Measurements from ENCODE around the gene NAIF1.

The NAIF1 gene

GRCh38 chr9:128020692-128021091, 46.4 kb downstream of the NAIF1 start:
- no peak overlapping the region for H2AFZ ChIP-seq (ENCODE audit: low read length)
- H3K79me2 ChIP-seq (ENCODE audit: insufficient read depth, low read length) = no peaks in the 10 kb centered on the region
- H3K9me2 ChIP-seq (ENCODE audit: low read depth, low read length) = no peaks in the 10 kb centered on the region
- no peak overlapping the region for H3K27ac ChIP-seq (ENCODE audit: low read depth, low read length, poor library complexity, severe bottlenecking)
- no peaks in the 10 kb centered on the region for H4K20me1 ChIP-seq (ENCODE audit: insufficient read depth, low read length)
- H3K4me3 ChIP-seq (ENCODE audit: low read depth, low read length, poor library complexity, severe bottlenecking) = no peak overlapping the region
- H3K9me3 ChIP-seq (ENCODE audit: low read length) = no peaks in the 10 kb centered on the region
- TF ChIP-seq CTCF (IDR thresholded peaks at IDR 0.05; ENCODE audit: low read length) (peak; percentile 64), EZH2 (IDR thresholded peaks at IDR 0.05; ENCODE audit: borderline replicate concordance, low read length) (no peak)
- H3K4me1 ChIP-seq (ENCODE audit: insufficient read depth, low read length, severe bottlenecking) = peaks cover 32% of the 10 kb centered on the region
- no peaks in the 10 kb centered on the region for H3K27me3 ChIP-seq (ENCODE audit: insufficient read depth, low read length)
- no peak overlapping the region for H3K9ac ChIP-seq (ENCODE audit: low read length)
- no peak overlapping the region for H3K4me2 ChIP-seq (ENCODE audit: low read length)
- peaks cover 6% of the 10 kb centered on the region; the same call in 1 of the 2 replicates for H3F3A ChIP-seq (ENCODE audit: insufficient read depth, low read length)
- H3K36me3 ChIP-seq (ENCODE audit: insufficient read depth, low read length) = no peaks in the 10 kb centered on the region

- H3K9ac ChIP-seq (ENCODE audit: low read length) = no peak overlapping the region
- H4K20me1 ChIP-seq (ENCODE audit: insufficient read depth, low read length) = no peaks in the 10 kb centered on the region
- peaks cover 5% of the 10 kb centered on the region for H3K4me1 ChIP-seq (ENCODE audit: insufficient read depth, low read length, severe bottlenecking)
- no peaks in the 10 kb centered on the region for H3K9me3 ChIP-seq (ENCODE audit: low read length)
- no peaks in the 10 kb centered on the region for H3K36me3 ChIP-seq (ENCODE audit: insufficient read depth, low read length)
- no peaks in the 10 kb centered on the region for H3F3A ChIP-seq (ENCODE audit: insufficient read depth, low read length)
- H2AFZ ChIP-seq (ENCODE audit: low read length) = no peak overlapping the region
- peaks cover 3% of the 10 kb centered on the region; the same call in 1 of the 2 replicates for H3K27me3 ChIP-seq (ENCODE audit: insufficient read depth, low read length)
- no peak overlapping the region for H3K4me3 ChIP-seq (ENCODE audit: low read depth, low read length, poor library complexity, severe bottlenecking)
- no peaks in the 10 kb centered on the region for H3K9me2 ChIP-seq (ENCODE audit: low read depth, low read length)
- no peak overlapping the region for H3K4me2 ChIP-seq (ENCODE audit: low read length)
- TF ChIP-seq EZH2 (IDR thresholded peaks at IDR 0.05; ENCODE audit: borderline replicate concordance, low read length) (no peak), CTCF (IDR thresholded peaks at IDR 0.05; ENCODE audit: low read length) (no peak)
- H3K79me2 ChIP-seq (ENCODE audit: insufficient read depth, low read length) = no peaks in the 10 kb centered on the region
- H3K27ac ChIP-seq (ENCODE audit: low read depth, low read length, poor library complexity, severe bottlenecking) = no peak overlapping the region
Observed at GRCh38 chr9:128015696-128016095, 51.4 kb downstream of the NAIF1 start.
